ENCODE data around the gene RNLS.

RNLS gene

GRCh38 chr10:88551246-88551645 lies 31.9 kb downstream of the RNLS start:
- DNase-seq (ENCODE audit: low read depth): no peak

- no peak for DNase-seq (ENCODE audit: low read depth)
Measured at GRCh38 chr10:88546497-88546896, 36.6 kb downstream of the RNLS start.

GRCh38 chr10:88545359-88545758 lies 37.8 kb downstream of the RNLS start:
- no peak for DNase-seq (ENCODE audit: low read depth)

- DNase-seq (ENCODE audit: low read depth): no peak
Measured at GRCh38 chr10:88544140-88544870, 38.8 kb downstream of the RNLS start.

- no peak for DNase-seq (ENCODE audit: low read depth)
Measured at GRCh38 chr10:88542522-88542921, 40.6 kb downstream of the RNLS start.

- DNase-seq (ENCODE audit: low read depth): peak; percentile 82
Measured at GRCh38 chr10:88541116-88541626, 41.9 kb downstream of the RNLS start.

GRCh38 chr10:88540351-88540750 lies 42.8 kb downstream of the RNLS start:
- DNase-seq (ENCODE audit: low read depth): no peak

- peak; percentile 53 for DNase-seq (ENCODE audit: low read depth)
Measured at GRCh38 chr10:88538048-88538447, 45.1 kb downstream of the RNLS start.

GRCh38 chr10:88537322-88537721 lies 45.8 kb downstream of the RNLS start:
- DNase-seq (ENCODE audit: low read depth): no peak

GRCh38 chr10:88536437-88536836 lies 46.7 kb downstream of the RNLS start:
- DNase-seq (ENCODE audit: low read depth): no peak

GRCh38 chr10:88534072-88534665 lies 48.9 kb downstream of the RNLS start:
- no peak for DNase-seq (ENCODE audit: low read depth)

- DNase-seq (ENCODE audit: low read depth): no peak
Measured at GRCh38 chr10:88531392-88532052, 51.6 kb downstream of the RNLS start.

GRCh38 chr10:88530629-88531391 lies 52.3 kb downstream of the RNLS start:
- DNase-seq (ENCODE audit: low read depth): no peak

GRCh38 chr10:88530093-88530492 lies 53.0 kb downstream of the RNLS start:
- DNase-seq (ENCODE audit: low read depth): no peak

GRCh38 chr10:88528806-88529570 lies 54.1 kb downstream of the RNLS start:
- no peak for DNase-seq (ENCODE audit: low read depth)

GRCh38 chr10:88528201-88528600 lies 54.9 kb downstream of the RNLS start:
- DNase-seq (ENCODE audit: low read depth): no peak

GRCh38 chr10:88527245-88527644 lies 55.9 kb downstream of the RNLS start:
- DNase-seq (ENCODE audit: low read depth): no peak

GRCh38 chr10:88526501-88527105 lies 56.5 kb downstream of the RNLS start:
- no peak for DNase-seq (ENCODE audit: low read depth)

- no peak for DNase-seq (ENCODE audit: low read depth)
Measured at GRCh38 chr10:88525371-88526069, 57.6 kb downstream of the RNLS start.

- DNase-seq (ENCODE audit: low read depth): no peak
Measured at GRCh38 chr10:88523739-88524400, 59.2 kb downstream of the RNLS start.
